PC-9 (cell line): Measurements from ENCODE around the gene ARHGAP26. TPM values are rescaled to one million over a fixed set of nuclear protein-coding genes. Genes with fewer than 3 reads are reported as not detected.

ENCODE experiments used
- BruUV-seq: library from RNA; stranded (reverse); fragments of 400-500 nt; replicated peaks from 2 replicates; lab custom pipeline; 2021; lab: Mats Ljungman, UMichigan
- CTCF ChIA-PET: fragments of 300-600 bp; sonication (Branson Sonifier 250); formaldehyde crosslinking; loops from one replicate; lab custom pipeline; 2022; ENCODE audit warnings: antibody characterized with exemption; lab: Charles Lee
- POLR2A ChIA-PET: fragments of 300-600 bp; sonication (Branson Sonifier 250); formaldehyde crosslinking; loops from one replicate; lab custom pipeline; 2022; ENCODE audit warnings: antibody characterized with exemption; ENCODE audit not compliant: unreplicated experiment; lab: Charles Lee
- DNase-seq, 2 experiments: peaks; one replicate each; pipeline versions ENCODE4 v3.0.0 to v3.0.0-alpha.2; 2015 to 2022; ENCODE audit warnings: mixed read lengths in 1 of 2
- H2AFZ ChIP-seq: fragments of 200-600 bp; sonication (generic); 2 replicates; pipeline ENCODE4 v1.8.1; 2017; ENCODE audit warnings: antibody characterized with exemption
- H3F3A ChIP-seq: fragments of 200-600 bp; sonication (generic); 2 replicates; pipeline ENCODE4 v1.8.1; 2017; ENCODE audit warnings: antibody characterized with exemption, mild to moderate bottlenecking, low read depth; ENCODE audit not compliant: insufficient read depth
- H3K27ac ChIP-seq: fragments of 200-600 bp; sonication (generic); 2 replicates; pipeline ENCODE4 v1.6.1; 2016; ENCODE audit warnings: mixed run types
- H3K27me3 ChIP-seq: fragments of 200-600 bp; sonication (generic); 2 replicates; pipeline ENCODE4 v1.6.1; 2016; ENCODE audit warnings: low read depth, mixed run types; ENCODE audit not compliant: insufficient read depth
- H3K36me3 ChIP-seq: fragments of 200-600 bp; sonication (generic); 2 replicates; pipeline ENCODE4 v1.6.1; 2016; ENCODE audit warnings: low read depth, mixed run types
- H3K4me1 ChIP-seq: fragments of 200-600 bp; sonication (generic); replicated peaks from 2 replicates; pipeline ENCODE4 v1.6.1; 2016; ENCODE audit warnings: mixed run types; ENCODE audit not compliant: insufficient read depth
- H3K4me2 ChIP-seq: fragments of 200-600 bp; sonication (generic); 2 replicates; pipeline ENCODE4 v1.6.1; 2017; ENCODE audit warnings: mixed run types
- H3K4me3 ChIP-seq: fragments of 200-600 bp; sonication (generic); 2 replicates; pipeline ENCODE4 v1.6.1; 2016; ENCODE audit warnings: mixed run types
- H3K79me2 ChIP-seq: fragments of 200-600 bp; sonication (generic); 2 replicates; pipeline ENCODE4 v1.6.1; 2017; ENCODE audit warnings: low read depth, mixed run types
- H3K9me2 ChIP-seq: fragments of 200-600 bp; sonication (generic); 2 replicates; pipeline ENCODE4 v1.8.1; 2017; ENCODE audit warnings: mild to moderate bottlenecking; ENCODE audit not compliant: insufficient read depth
- H3K9me3 ChIP-seq: fragments of 200-600 bp; sonication (generic); 2 replicates; pipeline ENCODE4 v1.8.1; 2016; ENCODE audit warnings: low read depth; ENCODE audit not compliant: insufficient read depth
- H4K20me1 ChIP-seq: fragments of 200-600 bp; sonication (generic); 2 replicates; pipeline ENCODE4 v1.8.1; 2017; ENCODE audit not compliant: insufficient read depth
- CTCF ChIP-seq: fragments of 200-600 bp; sonication (generic); conservative IDR thresholded peaks from 2 replicates; pipeline ENCODE4 v1.6.1; 2017; ENCODE audit warnings: mixed run types, antibody characterized with exemption, mild to moderate bottlenecking, moderate library complexity
- EZH2 ChIP-seq: fragments of 200-600 bp; sonication (generic); IDR thresholded peaks from 2 replicates; pipeline ENCODE4 v1.8.0; 2017; ENCODE audit warnings: antibody characterized with exemption, low read depth
- intact Hi-C: fragments of 100-400 bp; cut with micrococcal nuclease; formaldehyde crosslinking; loops from one replicate; pipeline ENCODE4 v1.10.0; 2022; ENCODE audit not compliant: unreplicated experiment
- total RNA-seq: library from RNA; stranded (reverse); gene quantifications from 2 replicates; pipeline ENCODE4 v1.2.3, GENCODE V29; 2021

Gene ARHGAP26
- total RNA-seq, 1 experiment from 2014 or later, result 29.7 TPM

GRCh38 chr5:143214458-143214857, 444.3 kb downstream of the ARHGAP26 start:
- Histone ChIP-seq H3K4me1 (no peaks in the 10 kb centered on the region), H3K9me2 (no peaks in the 10 kb centered on the region), H2AFZ (no peak overlapping the region), H3K79me2 (no peaks in the 10 kb centered on the region), H3K27ac (no peak overlapping the region), H3K9me3 (no peaks in the 10 kb centered on the region), H3F3A (no peaks in the 10 kb centered on the region), H3K4me3 (no peak overlapping the region), H3K36me3 (no peaks in the 10 kb centered on the region), H3K27me3 (no peaks in the 10 kb centered on the region), H3K4me2 (no peak overlapping the region), H4K20me1 (no peaks in the 10 kb centered on the region)
- CTCF ChIA-PET, result no interaction called here
- TF ChIP-seq CTCF (no peak), EZH2 (no peak)
- POLR2A ChIA-PET, result no interaction called here
- no TSS peak for BruUV-seq
- DNase-seq, result no peak
- intact Hi-C loops, result no loop called here

GRCh38 chr5:143214890-143215289, 444.7 kb downstream of the ARHGAP26 start:
- Histone ChIP-seq H3K4me1 (no peaks in the 10 kb centered on the region), H3K36me3 (no peaks in the 10 kb centered on the region), H3F3A (no peaks in the 10 kb centered on the region), H3K9me3 (no peaks in the 10 kb centered on the region), H2AFZ (no peak overlapping the region), H3K27ac (no peak overlapping the region), H3K9me2 (no peaks in the 10 kb centered on the region), H3K79me2 (no peaks in the 10 kb centered on the region), H3K4me2 (no peak overlapping the region), H4K20me1 (no peaks in the 10 kb centered on the region), H3K4me3 (no peak overlapping the region), H3K27me3 (no peaks in the 10 kb centered on the region)
- no TSS peak for BruUV-seq
- TF ChIP-seq CTCF (no peak), EZH2 (no peak)
- intact Hi-C loops, result no loop called here
- no peak for DNase-seq
- ChIA-PET POLR2A (no interaction called here), CTCF (no interaction called here)

DNA sequence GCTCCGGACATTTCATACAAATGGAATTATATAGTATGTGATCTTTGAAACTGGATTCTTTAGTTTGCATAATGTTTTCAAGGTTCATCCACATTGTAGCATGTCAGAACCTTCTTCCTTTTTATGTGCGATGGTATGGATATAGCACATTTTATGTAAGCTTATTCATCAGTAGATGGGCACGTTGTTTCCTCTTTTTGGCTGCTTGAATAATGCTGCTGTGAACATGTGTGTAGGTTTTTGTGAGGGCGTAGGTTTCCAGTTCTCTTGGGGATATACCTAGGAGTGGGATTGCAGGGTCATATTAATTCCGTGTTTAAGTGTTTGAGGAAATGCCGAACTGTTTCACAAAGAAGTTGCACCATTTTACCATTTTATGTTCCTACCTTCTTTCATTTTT, 445.5 kb downstream of the ARHGAP26 start:
- Histone ChIP-seq H3K27me3 (no peaks in the 10 kb centered on the region), H3K27ac (no peak overlapping the region), H3K36me3 (no peaks in the 10 kb centered on the region), H3K4me1 (no peaks in the 10 kb centered on the region), H4K20me1 (no peaks in the 10 kb centered on the region), H3K79me2 (no peaks in the 10 kb centered on the region), H3F3A (no peaks in the 10 kb centered on the region), H3K4me2 (no peak overlapping the region), H3K9me2 (no peaks in the 10 kb centered on the region), H3K4me3 (no peak overlapping the region), H2AFZ (no peak overlapping the region), H3K9me3 (no peaks in the 10 kb centered on the region)
- BruUV-seq, result no TSS peak
- ChIA-PET POLR2A (no interaction called here), CTCF (no interaction called here)
- intact Hi-C loops, result no loop called here
- DNase-seq, result no peak
- TF ChIP-seq EZH2 (no peak), CTCF (no peak)
